ENCODE data around the gene NT5E.
A peak's percentile ranks its signal among the peaks of the same experiment; 100 is the strongest.

Gene NT5E

DNA sequence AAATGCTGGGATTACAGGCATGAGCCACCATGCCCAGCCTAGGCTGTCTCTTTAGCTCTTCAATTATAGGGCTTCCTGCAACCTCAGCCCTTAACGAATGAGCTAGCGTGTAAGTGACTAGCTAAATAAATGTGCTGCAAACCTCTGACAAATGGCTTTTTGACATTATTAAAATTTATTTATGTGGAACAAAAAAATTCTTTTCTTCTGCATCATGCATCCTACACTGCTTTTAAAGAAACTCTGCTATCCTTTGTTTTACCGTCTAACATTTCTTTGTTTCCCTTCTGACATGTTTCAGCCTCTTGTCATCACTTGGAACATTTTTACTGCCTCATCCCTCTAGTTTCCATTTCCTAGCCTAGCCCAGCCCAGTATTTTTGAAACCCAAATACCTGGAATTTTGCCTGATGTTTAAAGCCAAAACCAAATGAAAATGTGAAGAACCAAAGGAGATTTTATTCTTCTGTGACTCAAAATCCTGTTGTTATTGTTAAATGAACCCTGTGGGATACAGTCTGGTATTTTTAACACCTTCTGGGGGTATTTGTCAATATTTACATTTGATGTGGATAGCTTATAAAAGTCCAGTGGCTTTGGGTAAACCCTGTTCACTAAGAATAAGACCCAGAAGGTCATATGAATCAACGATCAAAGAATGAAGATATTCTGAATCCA is 9.5 kb downstream of the NT5E start:
- DNase-seq (ENCODE audit: insufficient read length, low spot score) (no peak), FAIRE-seq (no peak)

DNA sequence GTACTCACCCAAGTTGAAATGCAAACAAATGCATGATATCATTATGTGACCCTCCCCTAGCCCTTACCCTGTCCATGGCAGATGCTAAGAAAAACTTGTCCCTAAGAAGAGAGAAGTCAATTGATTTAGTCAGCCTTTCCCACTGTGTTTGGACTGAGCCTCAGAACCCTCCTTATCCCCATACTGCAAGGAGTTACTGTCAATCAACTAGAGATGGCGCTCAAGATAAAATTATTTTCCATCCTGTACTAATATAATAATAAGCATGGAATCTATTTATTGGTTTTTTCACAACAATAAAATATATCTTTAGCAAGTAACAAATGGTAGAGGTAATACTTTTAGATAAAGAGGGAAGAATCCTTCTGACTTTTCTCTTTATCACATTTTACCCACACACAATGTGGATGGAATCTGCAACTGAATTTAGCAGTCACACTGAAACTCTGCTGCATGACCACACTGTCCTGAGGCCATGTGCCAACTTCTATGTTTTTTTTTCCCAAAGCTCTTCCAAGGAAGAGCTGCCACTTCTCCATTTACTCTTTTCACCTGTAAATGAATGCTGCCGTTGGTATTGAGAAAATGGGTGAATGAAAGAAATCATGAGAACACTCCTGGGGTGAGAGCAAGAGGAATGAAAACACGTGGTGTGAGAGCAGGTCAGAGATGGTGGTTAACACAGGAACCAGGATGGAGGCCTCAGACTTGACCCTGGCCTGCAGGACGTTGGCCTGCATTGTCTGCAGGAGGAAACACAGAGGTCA is 10.5 kb downstream of the NT5E start:
- DNase-seq (ENCODE audit: insufficient read length, low spot score) (no peak), FAIRE-seq (peak; percentile 51)

GRCh38 chr6:85460921-85461797 is 11.3 kb downstream of the NT5E start:
- DNase-seq (ENCODE audit: insufficient read length, low spot score), result no peak
- FAIRE-seq, result peak; percentile 76

GRCh38 chr6:85461798-85462170 is 11.9 kb downstream of the NT5E start:
- FAIRE-seq (no peak), DNase-seq (ENCODE audit: insufficient read length, low spot score) (no peak)

DNA sequence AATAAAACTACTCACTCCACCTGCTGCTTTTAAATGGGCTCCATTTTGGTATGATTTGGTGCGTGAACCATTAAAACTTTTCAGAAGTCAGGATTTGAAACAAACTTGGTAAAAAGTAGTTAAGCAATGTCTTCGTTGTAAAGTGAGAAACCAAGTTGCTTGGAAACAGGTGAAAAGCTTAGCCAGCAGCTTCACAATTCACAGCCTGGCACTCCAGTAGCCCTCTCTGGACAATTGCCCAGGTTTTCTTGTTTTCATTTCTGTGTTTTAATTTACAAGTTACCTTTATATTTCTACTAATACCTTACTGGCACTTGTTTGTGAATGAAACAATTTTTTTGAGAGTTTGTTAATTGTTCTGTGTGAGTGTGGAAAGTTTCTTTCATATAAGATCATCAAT is 12.8 kb downstream of the NT5E start:
- FAIRE-seq (no peak), DNase-seq (ENCODE audit: insufficient read length, low spot score) (no peak)

DNA sequence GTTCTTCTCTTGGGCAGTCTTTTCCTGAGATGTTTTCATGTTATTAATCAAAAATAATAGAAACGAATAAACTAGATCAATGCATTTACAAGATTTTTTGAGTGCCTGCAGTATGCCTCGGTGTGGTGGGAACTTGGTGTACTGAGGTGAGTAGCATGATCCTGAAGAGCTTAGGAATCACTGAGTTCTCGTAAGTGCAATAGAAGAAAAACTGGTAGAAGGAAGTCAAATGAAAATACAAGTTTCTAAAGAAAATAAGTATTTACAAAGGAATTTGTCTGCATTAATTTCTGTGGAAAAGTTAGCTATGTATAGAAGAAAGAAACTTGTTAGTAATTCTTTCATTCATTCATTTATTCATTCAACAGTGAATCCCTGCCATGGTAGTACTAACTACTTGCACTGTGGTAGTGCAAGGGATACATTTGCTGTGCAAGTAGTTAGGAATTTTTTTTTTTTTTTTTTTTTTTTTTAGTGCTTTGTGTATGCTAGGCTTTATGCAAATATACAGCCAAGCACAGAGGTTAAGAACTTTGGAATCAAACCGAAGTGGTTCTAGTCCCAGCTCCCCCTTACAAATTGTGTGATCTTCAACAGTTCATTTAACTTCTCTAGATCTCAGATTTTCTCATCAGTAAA is 13.9 kb downstream of the NT5E start:
- DNase-seq (ENCODE audit: insufficient read length, low spot score) (no peak), FAIRE-seq (no peak)

- DNase-seq (ENCODE audit: insufficient read length, low spot score), result no peak
- no peak for FAIRE-seq
Measured at GRCh38 chr6:85464260-85464644, 14.4 kb downstream of the NT5E start.

DNA sequence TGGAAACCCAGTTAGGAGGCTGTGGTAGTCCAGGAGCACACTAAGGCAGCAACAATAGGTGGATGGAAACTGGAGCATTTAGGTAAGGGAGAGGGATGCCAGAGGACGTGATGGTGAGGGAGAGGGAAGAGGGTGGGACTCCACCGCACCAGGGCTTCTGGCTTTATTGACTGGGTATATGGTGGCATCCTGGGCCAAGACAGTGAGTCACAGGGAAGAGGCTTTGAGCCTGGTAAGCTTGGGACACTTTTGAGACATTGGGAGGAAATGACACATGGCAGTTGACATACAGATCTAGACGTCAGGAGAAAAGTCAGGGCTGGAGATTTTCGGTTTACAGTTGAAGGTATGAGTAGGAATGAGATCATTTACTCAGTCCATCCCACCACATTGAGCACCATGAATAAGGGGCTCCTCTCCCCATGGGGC is 14.9 kb downstream of the NT5E start:
- DNase-seq (ENCODE audit: insufficient read length, low spot score), result no peak

DNA sequence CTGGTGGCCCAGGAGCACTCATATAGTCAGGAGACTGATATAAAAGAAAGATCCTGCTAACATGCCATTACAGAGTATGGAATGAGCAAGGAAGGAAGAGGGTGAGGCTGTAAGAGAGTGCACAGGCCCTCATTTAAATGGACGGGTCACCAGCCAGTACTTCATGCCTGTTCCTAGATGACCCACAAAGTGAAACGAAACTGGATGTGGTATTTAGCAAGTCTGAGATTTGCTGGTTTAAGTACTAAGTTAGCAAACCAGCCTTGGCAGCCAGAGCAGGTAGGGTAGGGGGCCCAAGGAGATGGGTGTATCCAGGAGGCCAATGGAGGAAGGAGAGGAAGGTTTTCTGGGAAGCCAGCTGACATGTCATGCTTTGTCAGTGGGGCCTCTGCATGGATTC is 15.9 kb downstream of the NT5E start:
- no peak for FAIRE-seq
- no peak for DNase-seq (ENCODE audit: insufficient read length, low spot score)

More for the DNA sequence above, 14.9 kb downstream of the NT5E start:
- no peak for FAIRE-seq

DNA sequence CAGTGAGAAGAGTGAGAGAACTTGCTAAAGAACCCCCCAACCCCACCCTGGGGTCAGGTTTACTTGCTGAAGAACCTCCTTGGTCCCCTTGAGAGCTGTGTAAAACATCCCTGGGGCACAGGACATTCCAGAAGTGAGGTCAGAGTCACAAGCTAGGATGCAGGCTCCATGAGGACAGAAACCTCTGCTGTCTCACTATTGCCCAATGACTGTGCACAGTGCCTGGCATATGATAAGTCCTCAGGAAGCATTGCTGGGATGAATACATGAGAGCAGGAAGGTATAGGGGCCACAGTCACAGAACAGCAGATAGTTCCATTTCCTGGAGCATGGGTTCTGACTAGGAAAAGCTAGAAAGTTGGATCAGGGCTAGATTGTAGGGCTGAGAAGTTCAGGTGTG is 18.4 kb downstream of the NT5E start:
- DNase-seq (ENCODE audit: insufficient read length, low spot score) (no peak), FAIRE-seq (no peak)

DNA sequence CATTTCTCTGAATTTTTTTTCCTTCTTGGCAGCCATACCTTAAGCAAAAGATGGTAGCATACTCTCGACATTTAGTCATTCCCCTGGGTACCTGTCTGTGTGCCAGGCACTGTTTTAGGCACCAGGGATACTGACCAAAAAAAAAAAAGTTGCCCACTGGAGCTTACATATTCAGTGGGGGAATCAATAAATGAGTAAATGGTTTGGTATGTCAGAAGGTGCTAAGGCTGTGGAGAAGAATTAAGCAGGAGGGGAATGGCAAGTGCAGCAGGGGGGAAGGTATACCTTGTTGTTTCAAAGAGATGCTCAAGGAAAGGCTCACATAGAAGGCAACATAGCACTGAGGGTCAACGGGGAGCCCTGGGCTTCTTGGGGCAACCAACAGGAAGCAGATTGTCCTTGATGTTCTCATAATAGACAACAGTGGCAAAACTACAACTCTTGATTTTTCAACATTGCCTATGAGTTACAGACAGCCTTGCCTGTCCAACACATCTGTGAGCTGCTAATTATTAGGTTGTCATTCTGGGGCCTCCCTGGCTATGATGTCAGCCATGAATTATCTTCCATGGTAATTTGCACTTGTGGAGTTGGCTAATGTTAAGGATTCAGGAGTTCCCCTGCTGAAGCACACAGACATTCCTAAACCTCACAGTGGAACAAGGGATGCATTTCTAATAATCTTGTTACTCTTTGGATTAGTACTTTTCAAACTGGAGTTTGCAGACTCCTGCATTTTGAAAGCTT is 19.6 kb downstream of the NT5E start:
- DNase-seq (ENCODE audit: insufficient read length, low spot score) (no peak), FAIRE-seq (no peak)

GRCh38 chr6:85470023-85470410 is 20.1 kb downstream of the NT5E start:
- DNase-seq (ENCODE audit: insufficient read length, low spot score), result no peak
- FAIRE-seq, result no peak

DNA sequence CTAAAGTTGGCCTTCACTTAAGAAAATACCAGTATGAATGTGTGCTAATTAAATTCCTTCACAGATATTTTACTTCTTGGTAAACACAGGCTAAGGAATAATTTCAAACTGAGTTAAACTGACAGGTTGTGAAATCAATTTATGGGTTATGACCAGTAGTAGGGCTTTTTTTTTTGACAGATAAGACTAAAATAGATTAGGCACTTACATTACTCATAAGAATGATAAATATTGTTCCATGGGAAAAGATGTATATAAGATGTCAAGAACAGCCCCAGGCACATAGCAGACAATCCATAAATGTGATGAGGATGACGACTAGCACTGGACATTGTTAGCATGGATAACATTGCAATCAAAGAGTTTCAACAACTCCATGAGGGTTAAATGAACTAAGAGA is 22.9 kb downstream of the NT5E start:
- no peak for DNase-seq (ENCODE audit: insufficient read length, low spot score)
- no peak for FAIRE-seq

DNA sequence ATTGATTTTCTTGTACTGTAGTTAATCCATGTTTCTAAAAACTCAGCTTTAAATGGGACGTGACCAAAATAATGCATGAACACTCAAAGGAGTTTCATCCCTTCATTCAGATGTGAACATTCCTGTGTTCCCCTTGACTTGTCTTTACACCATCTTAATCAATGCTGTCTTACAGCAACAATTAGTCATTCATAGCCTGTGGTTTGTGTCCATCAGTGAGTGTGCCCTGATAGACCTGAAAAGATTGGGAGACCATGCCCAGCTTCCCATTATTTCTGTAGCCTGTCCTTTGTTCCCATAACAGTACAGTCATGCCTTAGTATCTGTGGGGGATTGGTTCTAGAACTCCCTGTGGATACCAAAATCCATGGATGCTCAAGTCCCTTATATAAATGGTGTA is 23.9 kb downstream of the NT5E start:
- DNase-seq (ENCODE audit: insufficient read length, low spot score) (no peak), FAIRE-seq (no peak)

GRCh38 chr6:85476532-85476931 is 26.6 kb downstream of the NT5E start:
- no peak for FAIRE-seq
- DNase-seq (ENCODE audit: insufficient read length, low spot score), result no peak

GRCh38 chr6:85479208-85479607 is 29.3 kb downstream of the NT5E start:
- DNase-seq (ENCODE audit: insufficient read length, low spot score), result no peak
- no peak for FAIRE-seq

GRCh38 chr6:85482206-85482904 is 32.5 kb downstream of the NT5E start:
- FAIRE-seq (no peak), DNase-seq (ENCODE audit: insufficient read length, low spot score) (no peak)

- FAIRE-seq (peak; percentile 82), DNase-seq (ENCODE audit: insufficient read length, low spot score) (peak; percentile 44)
Measured at GRCh38 chr6:85482905-85483700, 33.2 kb downstream of the NT5E start.

DNA sequence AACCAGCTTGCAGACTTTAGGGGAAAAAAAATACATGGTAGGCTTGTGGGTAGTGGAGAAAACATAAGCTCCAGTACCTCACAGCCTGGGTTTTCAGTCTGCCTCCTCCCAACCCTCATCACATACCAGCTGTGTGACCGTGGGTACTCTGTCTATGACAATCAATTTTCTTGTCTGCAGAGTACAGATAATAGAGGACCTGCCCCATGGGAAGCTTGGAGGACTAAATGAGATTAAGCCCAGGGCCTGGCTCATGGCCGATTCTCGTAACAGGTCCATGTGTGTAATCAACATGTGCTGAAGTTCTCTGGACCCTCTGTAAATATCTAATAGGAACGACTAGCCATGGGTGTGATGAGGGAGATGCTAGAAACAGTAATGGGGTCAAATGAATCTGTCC is 34.0 kb downstream of the NT5E start:
- FAIRE-seq (no peak), DNase-seq (ENCODE audit: insufficient read length, low spot score) (no peak)

All from GM19239 (cell line).